K562 (cell line): ENCODE data around the gene C1QTNF8. TPM values are rescaled to one million over a fixed set of nuclear protein-coding genes. Genes with fewer than 3 reads are reported as not detected.

ENCODE experiments used
- ATAC-seq: fragments of 200-7000 bp; cut with Tn5 transposase; 3 replicates; pipeline ENCODE4 v1.9.1; 2020; ENCODE audit warnings: moderate library complexity
- BruUV-seq: library from RNA; stranded (reverse); fragments of 400-500 nt; replicated peaks from 2 replicates; lab custom pipeline; 2021; lab: Mats Ljungman, UMichigan
- CTCF ChIA-PET: fragments of 300-600 bp; formaldehyde crosslinking; extraction: SDS; loops from one replicate; lab custom pipeline; 2021; ENCODE audit warnings: low intra/inter-chr PET ratio; lab: Yijun Ruan, JAX
- POLR2A ChIA-PET: fragments of 300-600, 350-650 bp; sonication (Branson Sonifier 250); formaldehyde crosslinking; extraction: SDS; loops from one replicate; lab custom pipeline; 2021; ENCODE audit warnings: antibody characterized with exemption, inconsistent platforms; lab: Yijun Ruan, JAX
- DNase-seq, 4 experiments: peaks; one replicate each; pipeline versions ENCODE4 v3.0.0 to v3.0.0-alpha.2; 2011 to 2018; ENCODE audit warnings: low spot score in 3 of 4, mixed read lengths in 3 of 4; ENCODE audit errors: extremely low read depth in 1 of 4
- FAIRE-seq: peaks from 2 replicates; lab custom pipeline; 2011; peaks lifted over from hg19 to GRCh38; lab: Jason Lieb, UNC
- H2AFZ ChIP-seq: 2 replicates; pipeline ENCODE4 v1.6.0; 2011; ENCODE audit warnings: low read depth, low read length, control low read depth, inconsistent platforms
- H3K27ac ChIP-seq: fragments of 200-600 bp; 3 replicates; pipeline ENCODE4 v1.8.0; 2011; ENCODE audit warnings: low read depth, mild to moderate bottlenecking, control low read depth, inconsistent platforms, low read length, moderate library complexity, mixed read lengths; ENCODE audit errors: extremely low read depth
- H3K27me3 ChIP-seq, 2 experiments: fragments of 300-600 bp in 1 of 2; 2 replicates in 1 of 2; 3 replicates in 1 of 2; pipeline versions ENCODE4 v1.6.0 to v1.8.0; 2011; ENCODE audit warnings: inconsistent platforms in 2 of 2, low read length in 2 of 2, mild to moderate bottlenecking in 1 of 2, mixed read lengths in 1 of 2, moderate library complexity in 1 of 2; ENCODE audit not compliant: control insufficient read depth in 2 of 2, insufficient read depth in 2 of 2
- H3K36me3 ChIP-seq: fragments of 300-600 bp; 3 replicates; pipeline ENCODE4 v1.8.0; 2011; ENCODE audit warnings: mild to moderate bottlenecking, low read length, inconsistent platforms; ENCODE audit not compliant: control insufficient read depth, insufficient read depth
- H3K4me1 ChIP-seq, 2 experiments: fragments of 200-600 bp in 1 of 2; replicated peaks in 1 of 2; 2 replicates in 1 of 2; 3 replicates in 1 of 2; pipeline versions ENCODE4 v1.5.1 to v1.8.0; 2011; ENCODE audit warnings: inconsistent platforms in 2 of 2, low read length in 2 of 2, mild to moderate bottlenecking in 1 of 2, mixed read lengths in 1 of 2, moderate library complexity in 1 of 2; ENCODE audit not compliant: control insufficient read depth in 2 of 2, insufficient read depth in 2 of 2
- H3K4me2 ChIP-seq: 2 replicates; pipeline ENCODE4 v1.6.1; 2011; ENCODE audit warnings: low read length, control low read depth, inconsistent platforms, mixed read lengths; ENCODE audit not compliant: insufficient read depth
- H3K4me3 ChIP-seq: fragments of 200-600 bp; sonication (generic), shearing (Covaris generic); 2 replicates; pipeline ENCODE4 v1.5.1; 2016; ENCODE audit warnings: control low read depth, inconsistent platforms
- H3K79me2 ChIP-seq: fragments of 200-600 bp; 3 replicates; pipeline ENCODE4 v1.8.0; 2011; ENCODE audit warnings: low read length, inconsistent platforms; ENCODE audit not compliant: control insufficient read depth, insufficient read depth
- H3K9ac ChIP-seq, 2 experiments: 2 replicates each; pipeline versions ENCODE4 v1.6.0 to v1.6.1; 2011; ENCODE audit warnings: low read depth in 2 of 2, low read length in 2 of 2, control low read depth in 1 of 2, inconsistent platforms in 1 of 2, mild to moderate bottlenecking in 1 of 2, mixed read lengths in 1 of 2; ENCODE audit not compliant: insufficient read depth in 1 of 2
- H3K9me1 ChIP-seq: one replicate; pipeline ENCODE4 v1.6.0; 2011; ENCODE audit warnings: inconsistent platforms, mild to moderate bottlenecking, low read length, moderate library complexity; ENCODE audit not compliant: control insufficient read depth, insufficient read depth
- H3K9me3 ChIP-seq: replicated peaks from 2 replicates; pipeline ENCODE4 v1.5.1; 2011; ENCODE audit warnings: low read depth, low read length, inconsistent platforms; ENCODE audit not compliant: control insufficient read depth, insufficient read depth
- H4K20me1 ChIP-seq: replicated peaks from 2 replicates; pipeline ENCODE4 v1.6.1; 2011; ENCODE audit warnings: low read length, inconsistent platforms, mixed read lengths; ENCODE audit not compliant: control insufficient read depth, insufficient read depth
- CHAMP1 ChIP-seq: fragments of 450-650 bp; IDR thresholded peaks from 2 replicates; pipeline ENCODE4 v1.6.1; 2016; ENCODE audit warnings: mild to moderate bottlenecking
- FOXM1 ChIP-seq, 2 experiments: fragments of 450-650 bp in 1 of 2; sonication (generic) in 1 of 2; formaldehyde crosslinking in 1 of 2; IDR thresholded peaks; 2 replicates each; pipeline versions ENCODE4 v1.6.1 to v1.9.0; 2017 to 2022; ENCODE audit warnings: low read depth in 2 of 2, mild to moderate bottlenecking in 2 of 2, missing genetic modification reagents in 1 of 2, moderate library complexity in 1 of 2
- HDAC3 ChIP-seq: fragments of 450-650 bp; IDR thresholded peaks from 2 replicates; pipeline ENCODE4 v1.6.1; 2018; ENCODE audit warnings: borderline replicate concordance, mild to moderate bottlenecking, moderate library complexity; ENCODE audit not compliant: partially characterized antibody
- HMGN3 ChIP-seq: IDR thresholded peaks from 2 replicates; pipeline ENCODE4 v1.6.1; 2011; ENCODE audit warnings: borderline replicate concordance, low read depth, mild to moderate bottlenecking, mixed read lengths, low read length; ENCODE audit not compliant: insufficient read length; ENCODE audit errors: extremely low read depth
- HNRNPK ChIP-seq: fragments of 200-400 bp; formaldehyde crosslinking; IDR thresholded peaks from one replicate; pipeline ENCODE4 v1.6.1; 2018; ENCODE audit warnings: mild to moderate bottlenecking, low read depth, low read length; ENCODE audit not compliant: poor library complexity, severe bottlenecking
- ILK ChIP-seq: fragments of 450-650 bp; IDR thresholded peaks from 2 replicates; pipeline ENCODE4 v1.6.1; 2016; ENCODE audit warnings: missing genetic modification characterization, low read depth, mild to moderate bottlenecking, missing compliant biosample characterization, moderate library complexity, borderline replicate concordance
- REST ChIP-seq, 2 experiments: fragments of 450-650 bp; formaldehyde crosslinking in 1 of 2; IDR thresholded peaks; 2 replicates each; pipeline versions ENCODE4 v1.4.0 to v1.6.1; 2014 to 2020; ENCODE audit warnings: mild to moderate bottlenecking in 2 of 2, borderline replicate concordance in 1 of 2, low read depth in 1 of 2
- ZNF12 ChIP-seq: sonication (generic); formaldehyde crosslinking; IDR thresholded peaks from 2 replicates; pipeline ENCODE4 v1.4.0; 2020; ENCODE audit warnings: mild to moderate bottlenecking, missing genetic modification reagents
- ZNF785 ChIP-seq: fragments of 250-450 bp; sonication (Bioruptor Pico); IDR thresholded peaks from 2 replicates; pipeline ENCODE4 v1.4.0; 2020; ENCODE audit warnings: mild to moderate bottlenecking
- WGBS: fragments of 100-300 bp; shearing (Covaris generic); methylation state at CpG from one replicate; pipeline ENCODE4 v1.1.6; 2016; ENCODE audit warnings: low coverage, mixed read lengths; ENCODE audit not compliant: insufficient coverage; ENCODE audit errors: missing lambda C conversion rate; 5-methylcytosine and 5-hydroxymethylcytosine counted together
- in situ Hi-C: fragments of 300-500 bp; cut with MboI; formaldehyde crosslinking; loops from 4 replicates; pipeline ENCODE4 v1.15.0; 2018; ENCODE audit warnings: inconsistent platforms, mixed read lengths
- intact Hi-C: fragments of 100-400 bp; cut with micrococcal nuclease; formaldehyde crosslinking; loops from 2 replicates; pipeline ENCODE4 v1.14.2; 2022
- polyA plus RNA-seq, 8 experiments: library from polyadenylated mRNA; depleted of rRNA in 4 of 8; stranded (reverse) in 5 of 8; unstranded in 3 of 8; fragments of >200 nt; fragmentation: Nextera tagmentation in 2 of 8; fragmentation: Illumina TruSeq in 1 of 8; extraction: Ambion mirVana in 2 of 8; extraction: Trizol in 1 of 8; gene quantifications; 2 replicates each; pipeline versions ENCODE4 v1.2.1 to v1.2.3, GENCODE V29; 2011 to 2014; ENCODE audit warnings: inconsistent platforms in 1 of 8, missing spikeins in 1 of 8
- total RNA-seq, 7 experiments: library from RNA; depleted of rRNA in 6 of 7; stranded (reverse); fragments of >200 nt in 6 of 7; fragmentation: Illumina TruSeq in 2 of 7; extraction: Trizol in 2 of 7; gene quantifications; 2 replicates each; pipeline versions ENCODE4 v1.2.1 to v1.2.3, GENCODE V29; 2011 to 2021; ENCODE audit warnings: low replicate concordance in 1 of 7

C1QTNF8 gene
- total and polyA plus RNA-seq, 9 of the 15 experiments (the other 6 are each of a cell fraction or from before 2014, with no cell fraction given): not detected

GRCh38 chr16:1102333-1102700 lies 6.3 kb upstream of the C1QTNF8 start:
- intact Hi-C loops (no loop called here), in situ Hi-C loops (no loop called here)
- Histone ChIP-seq H4K20me1 (peaks cover 16% of the 10 kb centered on the region), H3K79me2 (no peaks in the 10 kb centered on the region), H3K27ac (no peak overlapping the region), H3K9me1 (no peaks in the 10 kb centered on the region), H3K36me3 (no peaks in the 10 kb centered on the region), H3K4me3 (no peak overlapping the region), H2AFZ (no peak overlapping the region), H3K9me3 (no peaks in the 10 kb centered on the region), H3K9ac (no peak overlapping the region), H3K4me1 (peaks cover 0 to 67% of the 10 kb centered on the region in 2 experiments; a peak in 2 of 5 replicates), H3K27me3 (peaks cover 10 to 58% of the 10 kb centered on the region in 2 experiments; a peak in 3 of 5 replicates), H3K4me2 (no peak overlapping the region)
- POLR2A ChIA-PET: no interaction called here
- CTCF ChIA-PET: interaction anchor here (0.7 to 2.9 kb wide), 2 partner anchors 286 to 390 kb away, joined by 4 to 17 read pairs; no protein-coding TSS in a partner anchor
- 25% methylated on average over 4 of the region's 26 CpGs for WGBS
- no peak for FAIRE-seq
- BruUV-seq: no TSS peak
- ATAC-seq: no peak
- DNase-seq: no peak
- TF ChIP-seq HMGN3 (no peak), ZNF12 (no peak), FOXM1 (IDR thresholded peaks at IDR 0.05; ENCODE audit: low read depth) (no peak), FOXM1 (CRISPR knock-in tag; IDR thresholded peaks at IDR 0.05; ENCODE audit: low read depth) (no peak), ZNF785 (CRISPR knock-in tag) (no peak), HDAC3 (no peak), HNRNPK (no peak), REST (IDR thresholded peaks at IDR 0.05; ENCODE audit: borderline replicate concordance) (no peak), REST (CRISPR knock-in tag; IDR thresholded peaks at IDR 0.05; ENCODE audit: low read depth) (no peak), ILK (tag) (no peak), CHAMP1 (no peak)
